NOMO-1 (cell line): ENCODE results near the gene RCAN2.
"Not testable (repeated sequence)": the region's sequence is repeated elsewhere in the genome, so short reads cannot be mapped to it uniquely, and the experiment has no call there.

Experiments
- DNase-seq, 2 experiments: peaks; one replicate each; lab custom pipeline; 2025; ENCODE audit not compliant: unreplicated experiment in 2 of 2; lab: John Stamatoyannopoulos, UW

RCAN2 gene

DNA sequence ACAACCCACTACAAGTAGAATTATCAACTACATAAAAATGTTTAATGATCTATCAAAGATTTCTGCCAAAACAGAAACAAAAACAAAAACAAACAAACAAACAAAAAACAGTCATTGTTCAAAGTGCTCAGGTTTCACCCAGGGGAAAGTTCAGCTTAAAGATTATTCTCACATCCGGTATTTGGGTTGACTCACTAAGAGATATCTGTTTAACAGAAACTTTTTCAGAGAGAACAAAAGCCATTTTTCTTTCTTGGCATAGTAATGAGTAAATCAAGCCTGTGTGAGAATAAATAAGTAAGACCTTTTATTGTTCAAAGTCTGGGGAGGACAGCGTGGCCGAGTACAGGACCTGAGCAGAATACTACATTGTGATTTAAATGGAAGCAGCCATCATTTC lies 143.6 kb downstream of the RCAN2 start:
- no peak for DNase-seq

DNA sequence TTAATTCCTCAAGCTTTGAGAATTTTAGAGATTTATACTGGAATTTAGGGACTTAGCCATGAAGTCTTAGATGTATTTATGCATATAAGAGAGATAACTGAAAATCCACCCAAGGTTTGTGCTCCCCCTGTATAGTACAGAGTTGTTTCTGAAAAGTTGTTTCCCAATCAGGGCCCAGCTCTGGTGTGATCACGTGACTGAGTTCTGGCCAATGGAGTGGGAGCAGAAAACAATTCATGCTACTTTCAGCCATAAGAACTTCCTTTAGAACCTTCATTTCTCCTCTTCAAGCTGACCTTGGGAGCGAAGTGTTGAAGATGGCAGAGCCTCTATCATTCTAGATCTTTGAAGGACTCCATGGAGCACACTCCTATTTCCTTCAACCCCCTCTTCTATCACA lies 151.0 kb downstream of the RCAN2 start:
- DNase-seq: no peak

- no peak for DNase-seq
Observed at GRCh38 chr6:46338131-46338530, 153.1 kb downstream of the RCAN2 start.

DNA sequence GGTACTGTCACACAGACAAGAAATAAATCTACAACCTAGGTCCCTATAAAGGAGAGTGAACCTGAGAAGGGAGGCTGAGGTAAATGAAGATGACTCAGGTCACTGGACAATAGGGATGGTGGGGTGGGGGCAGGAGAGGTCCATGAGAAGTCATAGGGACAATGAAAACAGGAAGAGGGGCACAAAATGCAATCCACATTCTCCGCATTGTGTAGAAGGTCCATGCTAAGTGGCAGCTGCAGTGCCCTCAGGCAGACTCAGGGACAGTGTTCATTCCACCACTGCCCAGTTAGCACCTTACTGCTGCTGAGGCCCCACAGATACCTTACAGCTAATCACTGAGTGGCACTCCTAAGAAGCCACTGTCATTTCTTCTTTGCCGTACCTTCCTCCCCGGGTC lies 156.8 kb downstream of the RCAN2 start:
- DNase-seq: no peak

GRCh38 chr6:46333481-46333880 lies 157.8 kb downstream of the RCAN2 start:
- no peak for DNase-seq

DNA sequence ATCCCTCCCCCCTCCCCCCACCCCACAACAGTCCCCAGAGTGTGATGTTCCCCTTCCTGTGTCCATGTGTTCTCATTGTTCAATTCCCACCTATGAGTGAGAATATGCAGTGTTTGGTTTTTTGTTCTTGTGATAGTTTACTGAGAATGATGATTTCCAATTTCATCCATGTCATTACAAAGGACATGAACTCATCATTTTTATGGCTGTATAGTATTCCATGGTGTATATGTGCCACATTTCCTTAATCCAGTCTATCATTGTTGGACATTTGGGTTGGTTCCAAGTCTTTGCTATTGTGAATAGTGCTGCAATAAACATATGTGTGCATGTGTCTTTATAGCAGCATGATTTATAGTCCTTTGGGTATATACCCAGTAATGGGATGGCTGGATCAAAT lies 158.8 kb downstream of the RCAN2 start:
- not testable (repeated sequence) for DNase-seq

- no peak for DNase-seq
Observed at GRCh38 chr6:46331461-46331860, 159.8 kb downstream of the RCAN2 start.

GRCh38 chr6:46329568-46329967 lies 161.7 kb downstream of the RCAN2 start:
- DNase-seq: no peak

DNA sequence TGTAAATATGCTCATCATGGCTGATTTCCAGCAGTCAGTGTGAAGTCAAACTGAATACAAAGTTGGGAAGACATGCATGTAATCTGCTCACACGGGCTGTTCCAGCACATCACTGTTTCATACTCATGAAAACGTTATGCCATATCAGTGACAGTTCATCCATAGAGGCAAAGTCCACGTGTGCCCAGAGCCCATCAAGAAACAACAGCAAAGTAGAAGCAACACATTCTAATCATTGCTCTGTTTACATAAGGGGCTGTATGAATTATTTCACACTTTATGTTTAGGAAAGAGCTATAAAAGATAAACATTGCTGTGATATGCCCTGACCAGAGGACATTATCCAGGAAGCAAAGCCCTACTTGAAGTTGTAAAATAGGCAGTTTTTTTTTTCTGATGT lies 163.5 kb downstream of the RCAN2 start:
- no peak for DNase-seq

DNA sequence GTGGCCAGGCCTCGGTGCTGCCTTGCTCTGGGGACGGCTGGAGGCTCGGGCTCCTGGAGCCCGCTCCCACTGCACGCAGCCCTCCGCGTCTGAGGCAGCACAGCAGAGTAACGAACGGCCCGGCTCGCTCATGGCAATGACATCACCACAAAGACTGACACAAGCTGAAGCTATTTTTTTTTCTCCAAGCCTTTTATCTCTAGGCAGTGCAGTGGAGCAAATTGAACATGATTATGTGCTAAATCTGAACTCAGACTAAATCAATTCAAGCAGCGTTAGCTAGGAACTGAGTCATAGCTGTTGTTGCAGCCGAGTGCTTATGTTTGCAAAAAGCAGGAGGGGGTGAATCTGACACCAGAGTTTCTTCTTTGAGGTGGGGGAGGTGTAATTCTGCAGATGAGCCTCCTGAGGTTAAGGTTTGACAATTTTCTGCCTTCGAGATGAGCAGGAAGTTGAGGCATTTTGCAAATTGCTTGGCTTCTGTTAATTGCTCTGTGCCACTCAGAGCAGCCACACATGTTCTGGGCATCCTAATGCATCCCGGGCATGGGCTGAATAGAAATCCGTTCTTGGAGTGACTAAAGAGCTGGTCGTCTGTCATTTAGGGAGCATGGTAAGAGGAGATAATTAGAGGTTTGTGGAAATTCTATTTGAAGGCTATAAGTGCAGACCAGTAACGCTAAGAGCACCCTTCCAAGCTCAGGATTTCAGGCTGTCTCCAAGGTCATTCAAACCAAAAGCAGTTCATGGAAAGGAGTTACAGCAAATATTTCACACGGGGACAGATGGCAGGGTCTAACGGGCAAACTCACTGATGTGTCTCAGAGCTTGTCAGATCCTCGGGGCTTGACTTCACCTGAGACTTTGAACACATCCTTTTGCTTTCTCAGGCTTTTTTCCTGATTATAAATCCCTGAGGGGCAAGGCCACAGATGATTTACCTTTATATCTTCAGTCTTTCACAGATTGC lies 165.4 kb downstream of the RCAN2 start:
- DNase-seq: peak; percentile 37 to 49

DNA sequence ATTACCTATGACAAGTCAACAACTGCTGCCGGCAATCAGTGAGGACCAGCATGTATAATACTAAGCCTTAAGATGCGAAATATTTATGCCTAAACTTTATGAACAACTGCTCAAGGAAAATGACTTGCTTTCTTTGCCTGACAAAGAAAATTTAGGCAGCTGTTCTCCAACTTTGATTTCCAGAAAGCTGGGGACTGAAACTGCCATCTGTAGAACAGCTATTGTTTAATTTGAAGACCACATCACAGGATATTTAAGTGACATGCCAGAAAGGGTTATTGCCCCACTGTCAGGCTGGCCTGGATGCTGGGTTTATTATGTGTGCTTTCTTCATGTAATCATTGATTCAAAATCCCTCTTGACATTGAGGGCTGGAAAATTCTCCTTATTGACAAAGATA lies 166.5 kb downstream of the RCAN2 start:
- no peak for DNase-seq

DNA sequence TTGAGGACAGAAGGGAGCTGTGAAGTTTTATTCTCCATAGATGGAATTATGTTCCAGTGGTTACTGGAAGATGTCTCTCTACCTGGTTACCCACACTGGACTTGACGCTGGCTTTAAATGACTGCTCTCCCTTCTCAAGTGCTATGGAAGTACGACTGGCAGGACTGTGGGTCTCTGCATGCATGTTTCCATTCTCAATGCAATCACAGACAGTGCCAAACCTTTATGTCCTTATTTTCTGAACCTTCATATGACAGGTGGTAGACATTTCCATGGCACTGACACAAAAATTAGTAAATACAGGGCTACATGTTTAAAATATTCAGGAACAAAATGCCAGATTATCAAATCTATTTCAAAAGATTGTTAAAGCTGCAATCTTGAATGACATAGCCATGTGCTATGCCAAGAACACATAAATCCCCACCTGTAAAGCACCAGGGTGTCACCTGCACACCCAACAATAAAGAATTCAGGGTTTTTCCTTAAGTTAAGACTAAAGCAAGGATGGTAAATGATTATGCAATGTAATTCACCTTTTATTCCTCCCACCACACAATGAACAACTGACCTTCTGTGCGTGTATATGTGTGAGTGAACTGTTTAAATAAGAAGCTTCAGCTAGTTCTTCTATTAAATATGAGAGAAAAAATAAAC lies 167.2 kb downstream of the RCAN2 start:
- no peak for DNase-seq

DNA sequence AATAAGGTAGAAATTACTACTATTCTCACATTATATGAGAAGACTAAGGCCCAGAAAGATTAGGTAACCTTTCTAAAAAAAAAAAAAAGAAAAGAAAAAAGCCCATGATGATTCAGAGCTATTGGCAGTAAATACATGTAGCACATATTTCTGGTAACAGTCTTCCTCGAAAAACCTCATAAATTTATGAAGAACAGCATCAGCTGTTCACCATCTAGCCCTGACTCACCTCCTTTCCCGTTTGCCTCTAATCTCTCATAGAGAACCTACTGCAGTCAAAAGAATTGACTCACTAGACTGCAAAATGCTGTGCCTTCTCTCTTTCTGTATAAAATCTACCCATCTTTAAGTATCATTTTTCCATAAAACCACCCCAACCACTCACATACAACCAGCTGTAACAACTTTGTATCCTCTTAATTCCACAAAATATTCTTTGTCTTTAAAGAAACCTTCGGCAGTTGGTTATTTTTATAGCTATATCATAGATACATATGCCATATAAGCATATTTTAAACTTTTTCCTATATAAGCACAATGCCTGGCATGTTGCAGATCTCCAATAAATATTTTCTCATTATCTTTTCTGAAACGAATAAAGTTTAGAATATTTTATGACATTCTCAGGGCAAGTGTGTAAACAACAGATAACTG lies 167.8 kb downstream of the RCAN2 start:
- DNase-seq: no peak

GRCh38 chr6:46320505-46320904 lies 170.7 kb downstream of the RCAN2 start:
- DNase-seq: no peak

- DNase-seq: no peak
Observed at GRCh38 chr6:46315589-46315988, 175.7 kb downstream of the RCAN2 start.

GRCh38 chr6:46312654-46313053 lies 178.6 kb downstream of the RCAN2 start:
- DNase-seq: no peak

DNA sequence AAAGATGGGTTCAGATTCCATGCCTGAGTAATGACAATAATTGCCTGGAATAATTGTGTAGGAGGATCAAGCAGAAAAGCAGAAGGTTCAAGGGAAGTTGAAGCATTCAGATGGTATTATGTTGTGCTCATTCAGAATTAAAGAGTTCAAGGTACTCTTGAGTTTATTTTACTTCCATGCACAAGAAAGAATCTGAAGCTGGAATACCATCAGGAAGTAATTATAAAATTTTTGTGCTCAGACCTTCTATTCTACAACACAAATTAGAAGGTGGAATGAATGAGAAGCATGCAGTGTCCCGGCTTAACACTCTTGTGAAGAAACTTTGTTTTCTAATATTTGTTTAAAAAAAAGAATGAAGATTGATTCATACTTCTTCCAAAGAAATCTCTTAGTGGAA lies 181.1 kb downstream of the RCAN2 start:
- no peak for DNase-seq

- DNase-seq: no peak
Observed at GRCh38 chr6:46306431-46306830, 184.8 kb downstream of the RCAN2 start.

- no peak for DNase-seq
Observed at GRCh38 chr6:46305833-46306232, 185.4 kb downstream of the RCAN2 start.

DNA sequence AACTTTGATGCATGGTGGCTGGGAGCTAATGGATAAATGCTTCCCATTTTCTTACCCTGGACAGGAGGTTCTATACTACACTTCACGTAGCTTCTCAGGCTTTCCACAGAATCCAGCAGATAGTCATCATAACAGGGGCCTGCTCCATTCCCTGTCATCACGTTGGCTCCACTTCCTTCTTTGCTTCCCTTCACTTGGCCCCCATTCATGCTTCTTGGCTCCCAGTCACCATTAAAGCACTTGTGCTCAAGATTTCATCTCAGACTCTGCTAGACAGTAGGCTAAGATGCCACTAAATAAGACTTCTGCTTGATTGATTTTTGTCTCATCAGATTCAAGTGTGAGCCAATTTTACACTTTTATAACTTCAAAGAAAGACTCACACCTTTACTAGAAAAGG lies 186.0 kb downstream of the RCAN2 start:
- DNase-seq: no peak

- no peak for DNase-seq
Observed at GRCh38 chr6:46302816-46303215, 188.4 kb downstream of the RCAN2 start.

DNA sequence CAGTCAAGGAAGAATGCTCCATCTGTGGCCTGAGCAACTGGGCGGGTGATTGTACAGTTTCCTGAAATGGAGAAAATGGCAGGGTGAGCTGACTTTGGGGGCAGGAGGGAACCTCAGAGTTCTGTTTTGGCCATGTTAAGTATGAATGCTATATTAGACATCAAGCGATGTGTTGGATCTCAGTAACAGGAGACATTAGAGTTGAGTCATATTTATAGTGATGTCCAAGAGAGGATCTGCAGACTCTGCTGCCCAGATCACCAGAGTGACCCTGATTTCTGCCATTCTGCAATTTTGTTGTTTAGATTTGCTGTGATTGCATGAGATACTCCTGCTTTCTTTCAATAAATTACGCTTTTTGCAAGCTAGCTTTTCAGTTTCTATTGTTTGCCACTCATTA lies 189.1 kb downstream of the RCAN2 start:
- DNase-seq: no peak
